Spinal cord (tissue), 10 donors: Measurements from ENCODE around the gene PYCARD. TPM values are rescaled to one million over a fixed set of nuclear protein-coding genes. Genes with fewer than 3 reads are reported as not detected.

ENCODE experiments used
- DNase-seq, 6 donors: peaks; one replicate each; pipeline versions ENCODE4 v3.0.0 to v3.0.0-alpha.2; 2013 to 2015; ENCODE audit warnings: low spot score in 6 of 6, low read depth in 4 of 6
- H3K27ac ChIP-seq: one replicate; pipeline ENCODE4 v1.5.1; 2013; ENCODE audit warnings: low read depth, low read length, control low read depth
- H3K27me3 ChIP-seq: one replicate; pipeline ENCODE4 v1.6.1; 2013; ENCODE audit warnings: low read length; ENCODE audit not compliant: control insufficient read depth, insufficient read depth
- H3K36me3 ChIP-seq: one replicate; pipeline ENCODE4 v1.6.1; 2013; ENCODE audit warnings: low read length; ENCODE audit not compliant: control insufficient read depth, insufficient read depth
- H3K4me1 ChIP-seq: one replicate; pipeline ENCODE4 v1.6.1; 2013; ENCODE audit warnings: low read length; ENCODE audit not compliant: control insufficient read depth, insufficient read depth
- H3K4me3 ChIP-seq: one replicate; pipeline ENCODE4 v1.5.1; 2013; ENCODE audit warnings: low read depth, low read length, control low read depth
- H3K9me3 ChIP-seq: one replicate; pipeline ENCODE4 v1.6.1; 2013; ENCODE audit warnings: low read length; ENCODE audit not compliant: control insufficient read depth, insufficient read depth
- WGBS: methylation state at CpG from one replicate; pipeline ENCODE4 v1.1.5; 2013; ENCODE audit warnings: missing lambda C conversion rate; ENCODE audit not compliant: insufficient coverage; 5-methylcytosine and 5-hydroxymethylcytosine counted together
- polyA plus RNA-seq, 2 donors: library from polyadenylated mRNA; unstranded; fragments of 120-200 nt; gene quantifications; one replicate each; pipeline ENCODE4 v1.2.1, GENCODE V29; 2013; ENCODE audit not compliant: insufficient read length in 2 of 2
- total RNA-seq, 2 donors: library from RNA; depleted of rRNA in 1 of 2; stranded (reverse); fragments of 120-200 nt in 1 of 2; fragments of >200 nt in 1 of 2; gene quantifications; one replicate each; pipeline versions ENCODE4 v1.2.3 to v1.2.4, GENCODE V29; 2013 to 2014
- donor health status: healthy.

The PYCARD gene
- total and polyA plus RNA-seq, 4 donors: 6.8 to 14.3 (median 9.1) TPM

DNA sequence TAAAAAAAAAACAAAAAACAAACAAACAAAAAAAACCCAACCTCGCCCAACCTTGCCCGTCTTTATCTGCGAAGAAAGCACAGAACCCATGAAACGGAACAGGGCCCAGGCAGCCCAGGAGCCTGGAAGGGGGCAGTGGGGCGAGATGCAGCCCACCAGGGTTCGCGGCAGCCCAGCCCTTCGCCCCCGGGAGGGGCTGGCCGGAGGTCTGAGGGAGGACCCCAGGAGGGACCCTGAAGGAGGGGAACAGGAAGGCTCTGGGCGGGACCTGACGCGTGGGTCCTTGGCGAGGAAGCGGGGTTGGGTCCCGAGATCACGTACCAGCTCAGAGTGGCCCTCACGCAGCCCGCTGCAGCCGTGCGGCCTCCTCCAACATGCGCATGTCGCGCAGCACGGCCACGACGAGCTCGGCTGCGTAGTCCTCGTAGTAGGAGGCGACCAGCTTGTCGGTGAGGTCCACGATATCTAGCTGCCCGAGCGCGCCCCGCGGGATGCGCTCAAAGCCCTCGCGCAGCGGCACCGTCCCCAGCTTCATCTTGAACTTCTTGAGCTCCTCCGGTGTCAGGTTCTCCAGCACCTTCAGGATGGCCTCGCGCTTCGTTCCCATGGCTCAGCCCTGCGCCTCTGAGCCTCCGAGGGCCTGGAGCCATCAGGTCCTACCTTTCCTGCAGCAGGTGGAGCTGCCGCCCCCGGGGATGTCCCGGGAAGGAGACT, 14.0 kb upstream of the PYCARD start, which contains the start of gene PYDC1:
TSS of gene PYDC1 (minus strand) at position 714 of the 714 bp plus-strand sequence. CDS start at position 607, 107 bp downstream.
- H3K27me3 ChIP-seq: peaks cover 46% of the 10 kb centered on the region
- DNase-seq: peak in 1 of 6 donors; percentile 40
- H3K4me3 ChIP-seq: peak within 1 kb of the TSS; percentile 5
- H3K27ac ChIP-seq: no peak within 1 kb of the TSS
- H3K9me3 ChIP-seq: no peaks in the 10 kb centered on the region
- WGBS: 2% methylated on average over 52 of the region's 52 CpGs
- H3K36me3 ChIP-seq: peaks cover 2% of the 10 kb centered on the region
- peaks cover 25% of the 10 kb centered on the region for H3K4me1 ChIP-seq

DNA sequence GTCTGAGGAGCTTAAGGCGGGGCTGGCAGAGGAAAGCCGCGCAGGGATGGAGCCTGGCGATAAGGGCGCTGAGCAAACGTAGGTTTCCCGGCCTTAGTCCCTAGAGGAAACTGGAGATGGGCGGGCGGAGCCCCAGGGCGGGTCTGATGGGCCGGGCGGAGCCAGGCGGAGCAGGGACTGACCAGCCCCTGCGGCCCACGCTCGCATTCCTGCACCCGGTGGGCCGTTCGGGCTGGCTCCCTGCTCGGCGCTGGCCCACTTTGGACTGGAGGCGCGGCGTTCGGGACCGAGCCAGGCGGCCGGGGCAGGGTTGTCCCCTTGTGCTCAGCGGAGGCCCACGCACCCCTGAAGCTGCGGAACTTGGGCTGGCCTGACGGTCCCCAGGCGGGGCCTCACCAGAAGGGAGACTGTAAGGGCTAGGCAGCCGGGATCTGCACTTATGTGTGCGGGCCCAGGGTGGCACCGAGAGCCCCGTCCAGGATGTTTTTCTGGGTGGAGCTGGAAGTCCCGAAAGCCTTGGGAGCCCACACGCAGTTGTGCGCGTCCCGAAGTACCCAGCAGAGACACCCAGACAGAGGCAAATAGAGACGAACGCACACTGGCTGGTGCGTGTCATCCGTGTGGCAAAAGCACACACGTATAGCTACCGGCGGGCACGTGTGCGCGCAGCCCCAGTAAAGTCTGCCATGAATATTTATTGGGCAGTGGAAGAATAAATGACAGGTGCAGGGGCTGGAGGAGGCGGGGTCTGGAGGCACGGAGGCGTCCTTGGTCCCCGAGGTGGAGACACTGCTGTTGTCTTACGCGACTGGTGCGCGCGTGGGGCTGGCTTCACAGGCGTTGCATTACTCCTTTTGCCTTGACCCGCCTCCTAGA, 13.0 kb upstream of the PYCARD start:
- under 1% methylated on average over 63 of the region's 63 CpGs for WGBS
- H3K27ac ChIP-seq: no peak overlapping the region
- peak overlapping the region; percentile 4 for H3K4me3 ChIP-seq
- peaks cover 25% of the 10 kb centered on the region for H3K4me1 ChIP-seq
- peaks cover 2% of the 10 kb centered on the region for H3K36me3 ChIP-seq
- DNase-seq: peak in 2 of 6 donors; percentile 46 to 63
- peaks cover 46% of the 10 kb centered on the region for H3K27me3 ChIP-seq
- no peaks in the 10 kb centered on the region for H3K9me3 ChIP-seq

DNA sequence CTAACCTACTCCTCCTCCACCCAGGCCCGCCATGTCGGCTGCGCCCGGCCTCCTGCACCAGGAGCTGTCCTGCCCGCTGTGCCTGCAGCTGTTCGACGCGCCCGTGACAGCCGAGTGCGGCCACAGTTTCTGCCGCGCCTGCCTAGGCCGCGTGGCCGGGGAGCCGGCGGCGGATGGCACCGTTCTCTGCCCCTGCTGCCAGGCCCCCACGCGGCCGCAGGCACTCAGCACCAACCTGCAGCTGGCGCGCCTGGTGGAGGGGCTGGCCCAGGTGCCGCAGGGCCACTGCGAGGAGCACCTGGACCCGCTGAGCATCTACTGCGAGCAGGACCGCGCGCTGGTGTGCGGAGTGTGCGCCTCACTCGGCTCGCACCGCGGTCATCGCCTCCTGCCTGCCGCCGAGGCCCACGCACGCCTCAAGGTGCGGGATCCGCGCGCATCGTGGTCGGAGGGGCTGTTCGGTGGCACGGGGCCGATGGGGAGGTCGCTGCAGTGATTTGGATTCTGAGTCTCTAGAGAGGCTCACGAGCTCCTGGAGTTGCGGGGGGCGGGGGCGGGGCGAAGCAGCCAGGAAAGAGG, 12.2 kb upstream of the PYCARD start:
- Histone ChIP-seq H3K36me3 (peaks cover 2% of the 10 kb centered on the region), H3K27me3 (peaks cover 46% of the 10 kb centered on the region), H3K27ac (no peak overlapping the region), H3K4me3 (peak overlapping the region; percentile 4), H3K4me1 (peaks cover 25% of the 10 kb centered on the region), H3K9me3 (no peaks in the 10 kb centered on the region)
- 1% methylated on average over 58 of the region's 58 CpGs for WGBS
- peak in 1 of 6 donors; percentile 39 for DNase-seq

DNA sequence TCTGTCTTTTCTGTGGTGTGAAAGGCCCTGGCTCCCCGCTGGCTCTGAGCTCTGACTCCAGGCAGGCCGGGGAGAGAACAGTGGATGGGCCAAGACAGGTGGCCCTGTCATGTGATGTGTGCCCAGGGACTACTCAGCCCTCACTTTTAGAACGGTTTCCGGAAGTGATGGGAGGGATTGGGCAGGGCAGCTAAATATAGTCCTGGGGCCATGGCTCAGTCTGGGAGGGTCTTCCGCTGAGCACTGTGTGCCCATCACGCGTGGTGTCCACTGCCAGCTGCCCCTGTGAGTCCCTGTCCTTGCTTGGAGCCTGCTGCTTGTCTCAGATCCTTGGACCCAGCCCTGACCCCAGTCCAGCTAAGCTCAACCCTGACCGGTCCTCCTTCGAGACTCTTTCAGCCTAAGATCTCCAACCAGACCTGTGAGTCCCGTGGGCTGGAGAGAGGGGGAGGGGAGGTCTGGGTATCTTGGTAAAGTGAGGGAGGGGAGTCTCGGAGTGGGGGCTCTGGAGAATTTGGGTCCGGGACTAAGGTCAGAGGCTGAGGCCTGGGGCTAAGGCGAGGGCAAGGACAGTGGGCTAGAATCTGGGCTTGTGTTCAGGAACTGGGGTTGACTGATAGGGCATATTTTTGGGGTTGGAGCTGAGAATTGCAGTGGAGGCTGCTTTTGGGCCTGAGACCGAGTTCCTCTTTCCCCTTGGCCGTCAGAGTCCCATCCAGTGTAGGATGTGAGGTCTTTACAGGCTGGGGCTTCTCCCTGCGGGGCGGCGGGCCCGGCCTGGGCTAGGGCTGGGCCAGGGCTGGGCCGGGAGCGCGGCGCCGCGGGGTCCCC, 11.5 kb upstream of the PYCARD start, which contains the start of gene TRIM72:
TSS of gene TRIM72 (plus strand) at position 243 of the 831 bp plus-strand sequence. CDS start 620 bp downstream, outside the sequence.
- H3K4me1 ChIP-seq: peaks cover 25% of the 10 kb centered on the region
- no peak for DNase-seq
- 38% methylated on average over 22 of the region's 25 CpGs for WGBS
- peaks cover under 1% of the 10 kb centered on the region for H3K36me3 ChIP-seq
- no peak within 1 kb of the TSS for H3K27ac ChIP-seq
- peaks cover 46% of the 10 kb centered on the region for H3K27me3 ChIP-seq
- H3K9me3 ChIP-seq: no peaks in the 10 kb centered on the region
- H3K4me3 ChIP-seq: no peak within 1 kb of the TSS

DNA sequence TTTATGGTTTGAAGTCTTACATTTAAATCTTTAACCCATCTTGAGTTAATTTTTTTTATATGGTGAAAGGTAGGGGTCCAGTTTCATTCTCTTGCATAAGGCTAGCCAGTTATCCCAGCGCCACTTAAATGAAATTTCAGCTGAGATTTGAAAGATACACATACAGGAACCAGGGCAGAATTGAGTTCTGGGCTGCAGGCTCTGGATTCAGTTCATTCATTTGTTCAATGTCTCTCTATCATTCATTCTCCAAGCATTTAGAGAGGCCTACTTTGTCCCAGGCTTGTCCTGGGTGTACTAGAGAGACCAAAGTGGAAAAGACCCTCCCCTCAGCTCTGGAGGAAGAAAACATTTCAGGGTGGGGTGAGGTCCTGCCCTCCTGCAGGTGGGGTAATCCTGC, 10.8 kb upstream of the PYCARD start:
- no peak overlapping the region for H3K4me3 ChIP-seq
- no CpG with 5 or more reads among the region's 1 CpG for WGBS
- DNase-seq: no peak
- no peak overlapping the region for H3K27ac ChIP-seq
- no peaks in the 10 kb centered on the region for H3K36me3 ChIP-seq
- H3K4me1 ChIP-seq: peaks cover 25% of the 10 kb centered on the region
- H3K9me3 ChIP-seq: no peaks in the 10 kb centered on the region
- H3K27me3 ChIP-seq: peaks cover 46% of the 10 kb centered on the region

DNA sequence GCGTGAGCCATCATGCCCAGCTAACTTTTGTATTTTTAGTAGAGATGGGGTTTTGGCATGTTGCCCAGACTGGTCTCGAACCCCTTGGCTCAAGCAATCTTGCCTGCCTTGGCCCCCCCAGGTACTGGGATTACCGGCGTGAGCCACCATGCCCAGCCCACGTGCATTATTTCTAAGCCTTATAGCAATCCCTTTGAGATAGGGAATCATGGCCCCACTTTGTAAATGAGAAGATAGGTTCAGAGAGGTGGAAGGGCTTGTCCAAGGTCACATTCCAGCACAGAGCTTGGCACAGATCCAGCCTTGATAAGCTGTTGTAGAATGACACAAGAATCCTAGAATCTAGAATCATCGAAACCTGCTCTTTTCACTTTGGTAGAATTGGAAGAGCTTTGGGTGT, 4.2 kb upstream of the PYCARD start:
- 46% methylated on average over 5 of the region's 6 CpGs for WGBS
- peaks cover 2% of the 10 kb centered on the region for H3K36me3 ChIP-seq
- peaks cover 21% of the 10 kb centered on the region for H3K27me3 ChIP-seq
- H3K4me1 ChIP-seq: peaks cover 12% of the 10 kb centered on the region
- DNase-seq: no peak
- H3K9me3 ChIP-seq: no peaks in the 10 kb centered on the region
- no peak overlapping the region for H3K4me3 ChIP-seq
- no peak overlapping the region for H3K27ac ChIP-seq

DNA sequence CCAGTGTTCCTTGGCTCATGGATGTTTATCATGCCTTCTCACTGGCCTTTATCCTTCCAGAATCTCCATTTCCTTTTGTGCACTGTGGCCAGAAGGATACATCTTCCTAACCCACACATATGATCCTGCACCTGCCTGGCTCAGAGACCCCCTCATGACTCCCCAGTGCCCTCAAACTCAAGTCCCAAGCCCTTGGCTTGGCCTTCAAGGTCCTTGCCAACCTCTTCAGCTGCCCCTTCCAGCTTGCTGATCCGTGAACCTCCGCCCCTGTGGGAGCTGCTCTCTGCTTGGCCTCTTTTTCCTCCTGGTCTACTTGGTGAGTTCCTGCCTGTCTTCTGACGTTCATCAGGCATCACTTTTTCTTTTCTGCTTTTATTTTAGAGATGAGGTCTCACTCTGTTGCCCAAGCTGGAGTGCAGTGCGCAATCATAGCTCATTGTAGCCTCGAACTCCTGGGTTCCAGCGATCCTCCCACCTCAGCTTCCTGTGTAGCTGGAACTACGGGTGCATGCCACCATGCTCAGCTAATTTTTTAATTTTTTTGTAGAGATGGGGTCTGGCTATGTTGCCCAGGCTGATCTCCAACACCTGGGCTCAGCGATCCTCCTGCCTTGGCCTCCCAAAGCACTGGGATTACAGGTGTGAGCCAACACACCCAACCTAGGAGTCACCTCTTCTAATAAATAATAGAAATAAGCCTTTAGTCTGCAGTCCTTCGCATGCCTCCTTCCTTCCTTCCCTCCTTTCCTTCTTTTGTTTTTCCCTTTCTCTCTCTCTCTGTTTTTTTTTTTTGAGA, 2.5 kb upstream of the PYCARD start:
- 96% methylated on average over 5 of the region's 9 CpGs for WGBS
- DNase-seq: no peak
- H3K4me3 ChIP-seq: no peak overlapping the region
- H3K9me3 ChIP-seq: no peaks in the 10 kb centered on the region
- H3K27me3 ChIP-seq: peaks cover 25% of the 10 kb centered on the region
- peaks cover 8% of the 10 kb centered on the region for H3K36me3 ChIP-seq
- H3K4me1 ChIP-seq: peaks cover 17% of the 10 kb centered on the region
- no peak overlapping the region for H3K27ac ChIP-seq

DNA sequence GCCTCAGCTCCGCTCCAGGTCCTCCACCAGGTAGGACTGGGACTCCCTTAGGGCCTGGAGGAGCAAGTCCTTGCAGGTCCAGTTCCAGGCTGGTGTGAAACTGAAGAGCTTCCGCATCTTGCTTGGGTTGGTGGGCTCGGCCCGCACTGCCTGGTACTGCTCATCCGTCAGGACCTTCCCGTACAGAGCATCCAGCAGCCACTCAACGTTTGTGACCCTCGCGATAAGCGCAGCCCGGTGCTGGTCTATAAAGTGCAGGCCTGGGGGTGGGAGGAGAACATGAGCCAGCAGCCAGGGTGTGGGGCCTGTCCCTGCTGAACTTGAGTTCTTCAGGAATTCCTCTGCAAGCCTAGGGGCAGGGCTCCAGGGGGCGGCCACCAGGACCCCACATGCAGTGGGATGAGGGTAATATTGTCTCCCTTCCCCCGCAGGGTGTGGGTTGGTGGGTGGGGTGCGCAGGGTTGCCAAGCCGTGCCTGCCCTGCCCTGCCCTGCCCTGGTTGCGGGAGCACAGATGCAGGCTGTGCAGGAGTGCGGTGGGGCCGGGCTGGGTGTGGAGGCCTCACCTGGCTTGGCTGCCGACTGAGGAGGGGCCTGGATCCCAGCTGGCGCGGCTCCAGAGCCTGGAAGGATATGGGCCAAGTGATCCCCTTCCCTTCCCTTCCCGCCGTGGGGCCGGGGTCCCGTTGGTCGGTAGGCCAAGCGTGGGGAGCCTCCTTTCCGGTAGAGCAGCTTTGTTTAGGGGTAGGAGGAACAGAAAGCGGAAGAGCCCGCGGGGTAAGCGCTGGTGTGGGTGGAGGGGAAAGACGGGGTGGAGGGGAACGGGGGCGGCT, 762 bp downstream of the PYCARD start:
- 21% methylated on average over 24 of the region's 35 CpGs for WGBS
- Histone ChIP-seq H3K4me3 (peak overlapping the region; percentile 20), H3K36me3 (peaks cover 25% of the 10 kb centered on the region), H3K27me3 (peaks cover 20% of the 10 kb centered on the region), H3K4me1 (peaks cover 17% of the 10 kb centered on the region), H3K27ac (no peak overlapping the region), H3K9me3 (no peaks in the 10 kb centered on the region)
- DNase-seq: no peak
